GM18867 (cell line): ENCODE measurements around the gene PEAK3.

Experiments used
- ATAC-seq: cut with Tn5 transposase; IDR thresholded peaks from one replicate; pipeline ENCODE4 v1.9.1; 2021; ENCODE audit warnings: mild to moderate bottlenecking, moderate library complexity; ENCODE audit not compliant: unreplicated experiment

PEAK3 gene

GRCh38 chr19:2239173-2239572 lies 42.8 kb downstream of the PEAK3 start:
- ATAC-seq = no peak

GRCh38 chr19:2237869-2238153 lies 44.2 kb downstream of the PEAK3 start:
- no peak for ATAC-seq

- no peak for ATAC-seq
Measured at GRCh38 chr19:2237051-2237868, 44.7 kb downstream of the PEAK3 start.

GRCh38 chr19:2236314-2237050 lies 45.5 kb downstream of the PEAK3 start, which contains the start of the genes PLEKHJ1 and SF3A2:
Gene PLEKHJ1, minus strand, starts transcription at chr19:2236329. Its CDS starts 81 bp downstream, at chr19:2236248.
Gene SF3A2, plus strand, starts transcription at chr19:2236824. Its CDS starts 6,595 bp downstream, at chr19:2243419.
- ATAC-seq = peak; percentile 71

- ATAC-seq = no peak
Measured at GRCh38 chr19:2236064-2236313, 46.0 kb downstream of the PEAK3 start.

GRCh38 chr19:2235381-2236063 lies 46.5 kb downstream of the PEAK3 start:
- ATAC-seq = peak; percentile 4

- no peak for ATAC-seq
Measured at GRCh38 chr19:2234996-2235380, 47.0 kb downstream of the PEAK3 start.

- no peak for ATAC-seq
Measured at GRCh38 chr19:2233601-2234280, 48.2 kb downstream of the PEAK3 start.

GRCh38 chr19:2232286-2233151 lies 49.5 kb downstream of the PEAK3 start:
- no peak for ATAC-seq

- ATAC-seq = no peak
Measured at GRCh38 chr19:2231621-2232221, 50.3 kb downstream of the PEAK3 start.

GRCh38 chr19:2230807-2231533 lies 51.0 kb downstream of the PEAK3 start:
- no peak for ATAC-seq

- no peak for ATAC-seq
Measured at GRCh38 chr19:2230033-2230531, 51.9 kb downstream of the PEAK3 start.

GRCh38 chr19:2229103-2230032 lies 52.6 kb downstream of the PEAK3 start:
- ATAC-seq = no peak

- ATAC-seq = no peak
Measured at GRCh38 chr19:2228157-2229030, 53.6 kb downstream of the PEAK3 start.

- ATAC-seq = peak; percentile 38
Measured at GRCh38 chr19:2227415-2228156, 54.4 kb downstream of the PEAK3 start.

- ATAC-seq = no peak
Measured at GRCh38 chr19:2226840-2227360, 55.1 kb downstream of the PEAK3 start.
